Ectodermal cell (in vitro differentiated cells): ENCODE results near the gene ADAMTS15.
A peak's percentile ranks its signal among the peaks of the same experiment; 100 is the strongest.
"Not testable (repeated sequence)": the region's sequence is repeated elsewhere in the genome, so short reads cannot be mapped to it uniquely, and the experiment has no call there.

ENCODE experiments used
- H3K27ac ChIP-seq: 2 replicates; pipeline ENCODE4 v1.7.0; 2013; ENCODE audit warnings: mild to moderate bottlenecking, low read depth, low read length; ENCODE audit not compliant: insufficient read depth, poor library complexity, severe bottlenecking
- H3K27me3 ChIP-seq: 2 replicates; pipeline ENCODE4 v1.7.0; 2013; ENCODE audit warnings: mild to moderate bottlenecking, low read length; ENCODE audit not compliant: insufficient read depth, control insufficient read depth, poor library complexity, severe bottlenecking
- H3K36me3 ChIP-seq: one replicate; pipeline ENCODE4 v1.7.0; 2013; ENCODE audit warnings: low read length; ENCODE audit not compliant: control insufficient read depth, insufficient read depth
- H3K4me1 ChIP-seq: one replicate; pipeline ENCODE4 v1.7.0; 2013; ENCODE audit warnings: low read length; ENCODE audit not compliant: control insufficient read depth, insufficient read depth
- H3K4me3 ChIP-seq: 2 replicates; pipeline ENCODE4 v1.7.0; 2013; ENCODE audit warnings: low read depth, low read length, control low read depth; ENCODE audit not compliant: insufficient read depth
- H3K9me3 ChIP-seq: 2 replicates; pipeline ENCODE4 v1.7.0; 2013; ENCODE audit warnings: mild to moderate bottlenecking, low read length, moderate library complexity; ENCODE audit not compliant: control insufficient read depth
- WGBS, 2 experiments: methylation state at CpG; one replicate each; pipeline ENCODE4 v1.1.7; 2013; ENCODE audit warnings: missing lambda C conversion rate in 2 of 2; 5-methylcytosine and 5-hydroxymethylcytosine counted together

The ADAMTS15 gene

GRCh38 chr11:130435671-130436070, 12.8 kb upstream of the ADAMTS15 start:
- no peaks in the 10 kb centered on the region for H3K36me3 ChIP-seq
- 89 to 92% methylated on average over 4 of the region's 4 CpGs for WGBS, 2 experiments
- no peak overlapping the region for H3K27ac ChIP-seq
- H3K4me3 ChIP-seq, result no peak overlapping the region
- peaks cover 3% of the 10 kb centered on the region for H3K4me1 ChIP-seq
- no peaks in the 10 kb centered on the region for H3K9me3 ChIP-seq
- peaks cover 3% of the 10 kb centered on the region for H3K27me3 ChIP-seq

DNA sequence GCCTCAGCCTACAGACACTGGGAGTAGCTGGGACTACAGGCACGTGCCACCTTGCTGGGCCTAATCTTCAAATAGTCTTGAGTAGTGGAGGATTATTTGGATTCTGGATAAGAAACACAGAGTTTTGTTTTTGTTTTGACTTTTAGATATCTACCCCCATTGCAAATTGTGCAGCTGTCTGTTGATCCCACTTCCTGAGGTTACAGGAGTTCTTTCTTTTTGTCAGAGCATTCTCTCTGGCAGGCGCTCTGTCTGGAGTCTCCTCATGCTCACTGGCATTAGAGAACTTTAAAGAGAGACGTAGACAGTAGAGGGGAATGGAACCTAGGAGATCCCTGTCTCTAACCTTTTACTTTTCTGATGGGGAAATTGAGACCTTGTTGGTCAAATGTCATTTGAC, 12.3 kb upstream of the ADAMTS15 start:
- Histone ChIP-seq H3K9me3 (no peaks in the 10 kb centered on the region), H3K27me3 (no peaks in the 10 kb centered on the region), H3K27ac (no peak overlapping the region), H3K4me3 (no peak overlapping the region), H3K36me3 (no peaks in the 10 kb centered on the region), H3K4me1 (peaks cover 3% of the 10 kb centered on the region)
- WGBS, 2 experiments, result 95 to 98% methylated on average over 3 of the region's 3 CpGs

DNA sequence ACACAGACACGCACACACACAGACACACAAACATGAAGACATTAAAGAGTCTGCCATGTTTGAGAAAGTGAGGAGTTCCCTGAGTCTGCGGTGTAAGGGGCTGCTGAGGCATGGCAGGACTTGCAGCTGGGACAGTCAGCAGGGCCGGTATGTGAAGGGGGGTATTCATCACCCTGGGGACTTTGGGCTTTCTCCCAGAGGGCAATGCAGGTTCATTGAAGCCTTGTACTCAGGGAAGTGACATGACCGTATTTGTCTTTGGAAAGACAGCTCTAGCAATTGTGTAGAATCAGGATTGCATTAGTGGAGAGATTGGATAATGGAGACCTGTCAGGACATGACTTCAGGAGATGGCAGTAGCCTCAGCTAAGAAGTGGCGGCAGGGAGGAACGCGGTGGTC, 10.6 kb upstream of the ADAMTS15 start:
- Histone ChIP-seq H3K36me3 (no peaks in the 10 kb centered on the region), H3K27me3 (no peaks in the 10 kb centered on the region), H3K9me3 (no peaks in the 10 kb centered on the region), H3K27ac (no peak overlapping the region), H3K4me3 (no peak overlapping the region), H3K4me1 (peaks cover 3% of the 10 kb centered on the region)
- WGBS, 2 experiments, result 89 to 91% methylated on average over 6 to 7 of the region's 7 CpGs

DNA sequence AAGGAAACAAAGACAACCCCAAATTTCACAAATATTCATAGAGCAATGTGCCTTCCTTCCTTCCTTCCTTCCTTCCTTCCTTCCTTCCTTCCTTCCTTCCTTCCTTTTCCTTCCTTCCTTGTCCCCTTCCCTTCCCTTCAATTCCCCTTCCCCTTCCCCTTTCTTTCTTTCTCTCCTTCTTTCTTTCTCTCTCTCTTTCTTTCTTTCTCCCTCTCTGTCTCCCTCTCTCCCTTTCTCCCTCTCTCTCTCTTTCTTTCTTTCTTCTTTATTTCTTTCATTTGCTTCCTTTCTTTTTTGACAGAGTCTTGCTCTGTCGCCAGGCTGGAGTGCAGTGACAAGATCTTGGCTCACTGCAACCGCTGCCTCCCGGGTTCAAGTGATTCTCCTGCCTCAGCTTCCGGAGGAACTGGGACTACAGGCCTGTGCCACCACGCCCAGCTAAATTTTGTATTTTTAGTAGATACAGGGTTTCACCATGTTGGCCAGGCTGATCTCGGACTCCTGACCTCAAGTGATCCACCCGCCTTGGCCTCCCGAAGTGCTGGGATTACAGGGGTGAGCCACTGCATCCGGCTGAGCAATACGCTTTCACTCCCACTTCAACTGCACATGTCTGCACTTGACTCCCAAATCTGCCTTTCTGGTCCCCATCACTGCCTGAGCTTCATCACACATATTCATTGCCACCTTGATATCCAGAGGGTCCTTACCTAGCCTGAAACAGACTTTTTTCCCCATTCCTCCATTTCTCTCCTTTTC, 9.9 kb upstream of the ADAMTS15 start:
- H3K9me3 ChIP-seq, H3K4me1 ChIP-seq, H3K27me3 ChIP-seq, H3K4me3 ChIP-seq, H3K27ac ChIP-seq, H3K36me3 ChIP-seq: not testable (repeated sequence)
- 91 to 93% methylated on average over 10 of the region's 10 CpGs for WGBS, 2 experiments

DNA sequence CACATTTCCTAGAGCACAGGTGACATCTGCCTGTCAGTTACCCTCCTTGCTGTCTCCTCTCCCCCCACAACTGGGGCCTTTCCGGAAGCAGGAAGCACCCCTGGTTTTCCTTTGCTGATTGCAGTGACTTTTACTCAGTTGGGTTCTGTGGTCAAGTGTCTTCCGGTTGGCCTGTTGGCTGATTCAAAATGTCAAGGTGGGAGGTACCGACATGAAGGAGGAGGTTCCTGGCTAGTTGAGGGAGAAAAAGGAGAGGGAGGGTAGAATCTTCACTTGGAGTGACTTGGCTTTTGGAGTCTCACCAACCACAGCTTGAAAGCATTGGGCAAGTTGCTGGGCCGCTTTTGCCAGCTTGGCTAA, 9.3 kb upstream of the ADAMTS15 start:
- WGBS, 2 experiments, result 92 to 96% methylated on average over 4 of the region's 4 CpGs

DNA sequence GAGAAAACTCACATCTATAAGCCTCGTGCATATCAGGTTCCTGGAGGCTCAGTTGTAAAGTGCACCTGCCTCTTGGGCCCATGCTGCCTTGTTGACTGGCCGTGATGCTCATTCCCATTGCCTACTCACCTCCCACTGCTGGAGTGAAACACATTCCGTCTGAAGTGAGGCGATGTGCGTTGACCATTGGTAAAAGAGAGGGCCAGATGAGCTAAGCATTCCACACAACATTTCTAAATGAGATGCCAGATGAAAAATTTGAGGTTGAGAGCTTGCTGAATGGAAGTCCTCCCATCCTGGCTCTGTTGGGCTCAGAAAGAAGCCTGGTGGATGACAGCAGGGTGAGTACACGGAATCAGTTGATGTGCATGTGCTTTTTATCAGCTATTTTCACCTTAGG, 8.6 kb upstream of the ADAMTS15 start:
- peaks cover 3% of the 10 kb centered on the region for H3K4me1 ChIP-seq
- no peaks in the 10 kb centered on the region for H3K9me3 ChIP-seq
- no peaks in the 10 kb centered on the region for H3K36me3 ChIP-seq
- H3K27me3 ChIP-seq, result no peaks in the 10 kb centered on the region
- H3K4me3 ChIP-seq, result no peak overlapping the region
- WGBS, 2 experiments, result 82 to 86% methylated on average over 6 of the region's 6 CpGs
- H3K27ac ChIP-seq, result no peak overlapping the region

More for the DNA sequence above, 9.3 kb upstream of the ADAMTS15 start:
- Histone ChIP-seq H3K27ac (no peak overlapping the region), H3K27me3 (no peaks in the 10 kb centered on the region), H3K4me1 (peaks cover 3% of the 10 kb centered on the region), H3K9me3 (no peaks in the 10 kb centered on the region), H3K36me3 (no peaks in the 10 kb centered on the region), H3K4me3 (no peak overlapping the region)

DNA sequence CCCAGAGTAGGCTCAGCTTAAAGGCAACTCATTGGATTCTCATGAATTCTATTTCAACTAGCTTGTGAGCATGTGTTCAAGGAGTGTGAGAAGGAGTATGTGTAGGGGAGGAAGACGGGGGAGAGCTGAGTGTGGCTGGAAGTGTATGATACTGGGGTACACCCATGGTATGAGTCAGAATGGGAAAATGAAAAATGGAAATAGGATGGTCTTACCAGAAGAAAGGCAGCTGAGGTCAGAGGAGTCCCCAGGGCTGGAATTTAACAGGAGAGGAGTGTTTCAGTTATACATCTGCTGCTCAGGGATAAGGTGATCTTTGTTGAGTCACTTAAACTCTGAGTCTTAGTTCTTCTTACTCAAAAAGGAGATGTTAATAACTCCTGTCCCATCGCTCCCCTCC, 6.7 kb upstream of the ADAMTS15 start:
- Histone ChIP-seq H3K4me3 (no peak overlapping the region), H3K4me1 (no peaks in the 10 kb centered on the region), H3K27me3 (peaks cover 7% of the 10 kb centered on the region), H3K9me3 (no peaks in the 10 kb centered on the region), H3K36me3 (no peaks in the 10 kb centered on the region), H3K27ac (no peak overlapping the region)
- 95% methylated on average over 1 of the region's 2 CpGs for WGBS, 2 experiments

DNA sequence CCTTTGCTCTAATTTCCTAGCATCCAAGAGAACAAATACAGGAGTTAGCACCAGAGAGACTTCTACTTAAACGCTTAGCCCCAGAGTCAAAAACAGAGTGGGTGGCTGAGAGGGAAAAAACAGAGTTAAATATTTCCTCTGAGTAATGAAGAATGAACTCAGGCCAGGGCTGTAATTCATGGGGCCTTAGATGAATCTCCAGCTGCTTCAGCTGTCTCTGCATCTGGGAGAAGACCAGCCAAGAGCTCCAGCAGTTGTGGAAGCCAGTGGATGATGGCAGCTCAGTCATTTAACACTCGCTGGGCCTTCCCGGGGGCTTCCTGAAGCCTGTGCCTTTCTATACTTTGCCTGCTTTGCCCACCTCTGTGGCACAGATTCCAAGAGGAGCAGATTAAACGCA, 5.7 kb upstream of the ADAMTS15 start:
- Histone ChIP-seq H3K9me3 (no peaks in the 10 kb centered on the region), H3K27ac (no peak overlapping the region), H3K4me1 (no peaks in the 10 kb centered on the region), H3K4me3 (no peak overlapping the region), H3K27me3 (peaks cover 17% of the 10 kb centered on the region), H3K36me3 (no peaks in the 10 kb centered on the region)
- 92% methylated on average over 4 of the region's 4 CpGs for WGBS, 2 experiments

GRCh38 chr11:130445788-130446187, 2.7 kb upstream of the ADAMTS15 start:
- Histone ChIP-seq H3K27me3 (peaks cover 48% of the 10 kb centered on the region), H3K27ac (no peak overlapping the region), H3K4me1 (peaks cover 10% of the 10 kb centered on the region), H3K36me3 (no peaks in the 10 kb centered on the region), H3K9me3 (no peaks in the 10 kb centered on the region), H3K4me3 (no peak overlapping the region)
- WGBS, 2 experiments, result 92 to 93% methylated on average over 3 of the region's 3 CpGs

GRCh38 chr11:130448039-130448415, 418 bp upstream of the ADAMTS15 start:
- H3K4me3 ChIP-seq, result peak overlapping the region; percentile 52
- WGBS, 2 experiments, result 10 to 11% methylated on average over 11 of the region's 11 CpGs
- H3K36me3 ChIP-seq, result no peaks in the 10 kb centered on the region
- peaks cover 10% of the 10 kb centered on the region for H3K4me1 ChIP-seq
- H3K27me3 ChIP-seq, result peaks cover 70% of the 10 kb centered on the region
- H3K27ac ChIP-seq, result no peak overlapping the region
- H3K9me3 ChIP-seq, result no peaks in the 10 kb centered on the region
